Cardiac muscle cell (in vitro differentiated cells and primary cell): ENCODE data around the gene CYB5R2. TPM values are rescaled to one million over a fixed set of nuclear protein-coding genes. Genes with fewer than 3 reads are reported as not detected.

Source experiments
- DNase-seq, 2 donors: peaks; one replicate each; pipeline versions ENCODE4 v3.0.0 to v3.0.0-alpha.2; 2010 to 2017; ENCODE audit warnings: low read depth in 1 of 2, low spot score in 1 of 2
- H3K27ac ChIP-seq: fragments of 200-600 bp; sonication (generic); 2 replicates; pipeline ENCODE4 v1.5.1; 2016
- H3K27me3 ChIP-seq: fragments of 200-600 bp; sonication (generic); 2 replicates; pipeline ENCODE4 v1.6.0; 2016; ENCODE audit warnings: control low read depth
- H3K36me3 ChIP-seq: fragments of 200-600 bp; sonication (generic); 2 replicates; pipeline ENCODE4 v1.5.1; 2016; ENCODE audit warnings: control low read depth
- H3K4me1 ChIP-seq: fragments of 200-600 bp; sonication (generic); 2 replicates; pipeline ENCODE4 v1.8.1; 2017; ENCODE audit warnings: low read depth, mild to moderate bottlenecking, mixed run types
- H3K4me3 ChIP-seq: fragments of 200-600 bp; sonication (generic); 2 replicates; pipeline ENCODE4 v1.5.1; 2016; ENCODE audit warnings: mild to moderate bottlenecking
- H3K9me3 ChIP-seq: fragments of 200-600 bp; sonication (generic); 2 replicates; pipeline ENCODE4 v1.5.1; 2017; ENCODE audit warnings: low read depth, mild to moderate bottlenecking, control low read depth
- CTCF ChIP-seq: IDR thresholded peaks from 2 replicates; pipeline ENCODE4 v1.5.1; 2012; ENCODE audit warnings: low read depth, mild to moderate bottlenecking, low read length
- polyA plus RNA-seq: library from polyadenylated mRNA; unstranded; fragments of >200 nt; fragmentation: Nextera tagmentation; extraction: Ambion mirVana; gene quantifications from 2 replicates; pipeline ENCODE4 v1.2.1, GENCODE V29; 2016
- total RNA-seq: library from RNA; depleted of rRNA; stranded (reverse); fragments of >200 nt; gene quantifications from 2 replicates; pipeline ENCODE4 v1.2.3, GENCODE V29; 2016

The CYB5R2 gene
- total and polyA plus RNA-seq, 2 experiments from 2014 or later: 4.1 to 4.5 TPM

- Histone ChIP-seq H3K4me1 (no peaks in the 10 kb centered on the region), H3K36me3 (no peaks in the 10 kb centered on the region), H3K27ac (no peak overlapping the region), H3K27me3 (no peaks in the 10 kb centered on the region), H3K4me3 (no peak overlapping the region), H3K9me3 (no peaks in the 10 kb centered on the region)
- DNase-seq: no peak
- TF ChIP-seq CTCF: no peak
Measured at GRCh38 chr11:7619322-7619721, 54.0 kb downstream of the CYB5R2 start.

- Histone ChIP-seq H3K27me3 (no peaks in the 10 kb centered on the region), H3K4me1 (peaks cover 10% of the 10 kb centered on the region), H3K36me3 (no peaks in the 10 kb centered on the region), H3K9me3 (no peaks in the 10 kb centered on the region), H3K4me3 (no peak overlapping the region), H3K27ac (no peak overlapping the region)
- TF ChIP-seq CTCF: no peak
- DNase-seq: no peak
Measured at GRCh38 chr11:7617032-7617431, 56.3 kb downstream of the CYB5R2 start.

Other genes starting within 250 kb of the CYB5R2 start
- gene OLFML1, start 188.0 kb downstream of the CYB5R2 start, total RNA-seq: 0.35 and 0.39 TPM in 2 replicates
- gene OLFML1, start 188.0 kb downstream of the CYB5R2 start, polyA plus RNA-seq: 1.1 and 2.4 TPM in 2 replicates
- gene PPFIBP2, start 159.5 kb downstream of the CYB5R2 start, total RNA-seq: 4.5 and 13.2 TPM in 2 replicates
- 8.0 and 17.3 TPM in 2 replicates for gene PPFIBP2, start 159.5 kb downstream of the CYB5R2 start, polyA plus RNA-seq
- gene OVCH2, start 33.0 kb upstream of the CYB5R2 start, total RNA-seq: not detected in 2 replicates
- not detected in 2 replicates for gene OVCH2, start 33.0 kb upstream of the CYB5R2 start, polyA plus RNA-seq
- not detected in 2 replicates for gene OR5P2, start 123.4 kb upstream of the CYB5R2 start, total RNA-seq
- not detected in 2 replicates for gene OR5P2, start 123.4 kb upstream of the CYB5R2 start, polyA plus RNA-seq
- gene OR5P3, start 157.3 kb upstream of the CYB5R2 start, total RNA-seq: not detected in 2 replicates
- not detected in 2 replicates for gene OR5P3, start 157.3 kb upstream of the CYB5R2 start, polyA plus RNA-seq